GM12801 (cell line): ENCODE results near the gene ADAP1.

Source experiments
- TF ChIP-seq, protein P1 (sequence below): IDR thresholded peaks from one replicate; pipeline ENCODE4 v1.5.1; 2011; ENCODE audit warnings: control low read depth; ENCODE audit not compliant: insufficient read length; ENCODE audit errors: extremely low read depth

Gene ADAP1

DNA sequence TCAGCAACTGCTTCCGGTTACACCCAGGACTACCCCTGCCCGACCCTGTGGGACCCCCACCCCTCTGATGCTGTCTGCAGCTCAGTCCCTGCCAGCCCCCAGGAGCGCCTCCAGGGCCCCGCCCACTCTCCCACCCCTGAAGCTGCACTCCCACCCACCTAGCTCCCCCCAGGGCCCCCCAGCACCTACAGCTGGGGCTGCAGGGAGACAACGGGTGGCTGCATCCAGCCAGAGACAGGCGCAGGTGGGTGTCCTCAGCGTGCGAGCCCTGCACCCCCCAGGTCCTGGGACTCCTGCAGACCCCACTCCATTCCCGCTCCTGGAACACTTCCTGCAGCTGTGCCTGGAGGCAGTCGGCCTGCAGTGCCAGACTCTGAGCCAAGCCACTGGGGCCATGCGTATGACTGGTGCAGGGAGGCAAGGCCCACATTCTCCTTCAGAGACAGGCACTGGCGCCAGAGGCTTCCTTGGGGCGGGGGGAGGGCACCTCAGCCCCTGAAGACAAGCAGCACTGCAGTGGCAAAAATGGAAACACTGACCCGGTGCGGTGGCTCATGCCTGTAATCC is 34.6 kb upstream of the ADAP1 start:
- TF ChIP-seq, protein P1, sequence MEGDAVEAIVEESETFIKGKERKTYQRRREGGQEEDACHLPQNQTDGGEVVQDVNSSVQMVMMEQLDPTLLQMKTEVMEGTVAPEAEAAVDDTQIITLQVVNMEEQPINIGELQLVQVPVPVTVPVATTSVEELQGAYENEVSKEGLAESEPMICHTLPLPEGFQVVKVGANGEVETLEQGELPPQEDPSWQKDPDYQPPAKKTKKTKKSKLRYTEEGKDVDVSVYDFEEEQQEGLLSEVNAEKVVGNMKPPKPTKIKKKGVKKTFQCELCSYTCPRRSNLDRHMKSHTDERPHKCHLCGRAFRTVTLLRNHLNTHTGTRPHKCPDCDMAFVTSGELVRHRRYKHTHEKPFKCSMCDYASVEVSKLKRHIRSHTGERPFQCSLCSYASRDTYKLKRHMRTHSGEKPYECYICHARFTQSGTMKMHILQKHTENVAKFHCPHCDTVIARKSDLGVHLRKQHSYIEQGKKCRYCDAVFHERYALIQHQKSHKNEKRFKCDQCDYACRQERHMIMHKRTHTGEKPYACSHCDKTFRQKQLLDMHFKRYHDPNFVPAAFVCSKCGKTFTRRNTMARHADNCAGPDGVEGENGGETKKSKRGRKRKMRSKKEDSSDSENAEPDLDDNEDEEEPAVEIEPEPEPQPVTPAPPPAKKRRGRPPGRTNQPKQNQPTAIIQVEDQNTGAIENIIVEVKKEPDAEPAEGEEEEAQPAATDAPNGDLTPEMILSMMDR: no peak

DNA sequence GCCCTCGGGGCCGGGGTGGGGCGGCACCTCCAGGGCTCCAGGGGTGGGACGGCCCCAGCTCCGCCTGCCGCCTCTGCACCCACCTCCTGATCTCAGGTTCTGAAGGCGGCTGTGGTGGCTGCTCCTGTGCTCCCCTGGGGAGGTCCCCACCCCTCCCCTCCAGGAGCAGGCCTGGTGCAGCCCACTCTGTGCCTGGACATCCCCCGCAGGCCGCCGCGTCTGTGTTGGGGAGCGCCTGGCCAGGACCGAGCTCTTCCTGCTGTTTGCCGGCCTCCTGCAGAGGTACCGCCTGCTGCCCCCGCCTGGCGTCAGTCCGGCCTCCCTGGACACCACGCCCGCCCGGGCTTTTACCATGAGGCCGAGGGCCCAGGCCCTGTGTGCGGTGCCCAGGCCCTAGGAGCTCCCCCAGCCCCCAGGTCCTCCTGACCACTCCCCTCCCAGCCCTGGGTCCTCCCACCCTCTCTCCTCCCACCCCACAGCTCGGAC is 34.0 kb upstream of the ADAP1 start:
- TF ChIP-seq, protein P1: no peak

DNA sequence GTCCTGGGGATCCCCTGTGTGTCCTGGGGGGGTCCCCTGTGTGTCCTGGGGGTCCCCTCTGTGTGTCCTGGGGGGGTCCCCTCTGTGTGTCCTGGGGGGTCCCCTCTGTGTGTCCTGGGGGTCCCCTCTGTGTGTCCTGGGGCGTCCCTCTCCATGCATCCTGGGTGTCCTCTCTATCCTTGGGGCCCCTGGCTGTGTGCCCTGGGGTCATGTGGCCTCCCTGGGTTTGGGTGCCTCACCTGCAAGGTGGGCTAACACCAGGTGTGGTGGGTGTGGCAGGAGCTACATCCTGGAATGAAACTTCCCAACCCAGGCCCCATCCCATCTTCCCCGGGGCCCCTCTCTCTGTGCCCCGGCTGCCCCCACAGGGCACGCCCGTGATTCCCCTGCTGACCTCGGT is 33.4 kb upstream of the ADAP1 start:
- TF ChIP-seq, protein P1: no peak

DNA sequence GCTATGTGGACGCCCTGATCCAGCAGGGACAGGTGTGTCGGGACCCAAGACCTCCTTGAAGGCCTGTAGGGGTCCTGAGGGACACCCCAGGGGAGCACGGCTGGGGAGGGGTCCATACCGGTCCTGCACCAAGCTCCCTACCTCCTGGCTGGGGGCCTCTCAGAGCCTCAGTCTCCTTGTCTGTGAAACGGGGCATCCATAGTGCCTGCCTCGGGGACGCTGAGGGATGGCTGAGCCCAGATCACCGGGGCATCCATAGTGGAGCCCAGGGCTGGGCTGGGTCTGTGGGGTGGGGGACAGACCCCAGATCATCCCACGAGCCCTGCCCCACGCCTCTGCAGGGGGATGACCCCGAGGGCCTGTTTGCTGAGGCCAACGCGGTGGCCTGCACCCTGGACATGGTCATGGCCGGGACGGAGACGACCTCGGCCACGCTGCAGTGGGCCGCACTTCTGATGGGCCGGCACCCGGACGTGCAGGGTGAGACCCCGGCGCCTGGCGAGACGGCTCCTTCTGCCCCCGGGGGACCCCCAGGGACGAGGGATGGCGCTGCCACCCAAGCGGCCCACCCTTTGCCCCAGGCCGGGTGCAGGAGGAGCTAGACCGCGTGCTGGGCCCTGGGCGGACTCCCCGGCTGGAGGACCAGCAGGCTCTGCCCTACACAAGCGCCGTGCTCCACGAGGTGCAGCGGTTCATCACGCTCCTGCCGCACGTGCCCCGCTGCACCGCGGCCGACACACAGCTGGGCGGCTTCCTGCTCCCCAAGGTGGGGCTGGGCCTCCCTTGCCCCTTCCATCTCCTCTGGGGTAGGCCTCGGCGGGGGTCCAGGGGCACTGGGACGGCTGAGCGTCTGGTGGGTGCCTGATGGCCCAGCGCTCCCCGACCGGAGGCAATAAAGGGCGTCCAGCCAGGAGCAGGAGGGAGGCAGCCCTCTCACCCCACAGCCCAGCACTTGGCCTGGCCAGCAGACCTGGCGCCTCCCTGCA is 32.6 kb upstream of the ADAP1 start:
- TF ChIP-seq, protein P1: no peak

DNA sequence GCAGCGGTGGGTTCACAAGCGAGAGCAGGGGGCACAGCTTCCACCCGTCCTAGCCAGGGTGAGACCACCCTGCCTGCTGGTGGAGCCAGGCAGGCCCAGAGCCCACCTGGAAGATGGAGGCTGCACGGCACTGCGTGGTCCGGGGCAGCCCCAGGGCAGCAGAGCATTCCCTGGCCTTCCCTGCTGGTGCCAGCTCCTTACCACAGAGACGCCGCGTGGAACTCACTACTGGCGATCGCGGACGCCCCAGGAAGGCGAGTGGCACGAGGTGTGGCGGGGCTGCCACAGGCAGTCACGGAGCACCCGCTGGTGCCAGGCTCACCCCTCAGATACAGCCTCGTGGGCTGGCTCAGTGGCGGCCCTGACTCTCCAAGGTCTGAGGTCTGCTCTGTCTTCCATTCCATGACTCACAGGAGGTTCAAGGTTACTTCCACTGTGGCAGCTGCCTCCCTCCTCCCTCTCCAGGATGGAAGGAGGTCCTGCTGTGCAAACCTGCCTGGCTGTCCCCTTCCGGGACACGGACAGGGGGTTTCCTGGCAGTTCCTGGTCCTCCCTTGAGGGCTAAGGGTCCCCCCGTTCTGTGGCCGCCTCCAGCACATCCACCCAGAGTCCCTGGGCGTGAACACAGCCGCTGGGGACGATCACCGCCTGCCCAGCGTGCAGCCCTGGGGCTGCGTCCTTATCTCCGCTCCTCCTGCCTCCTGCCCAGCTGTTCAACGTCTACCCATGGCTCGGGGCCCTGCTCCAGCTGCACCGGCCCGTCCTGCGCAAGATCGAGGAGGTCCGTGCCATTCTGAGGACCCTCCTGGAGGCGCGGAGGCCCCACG is 31.6 kb upstream of the ADAP1 start:
- TF ChIP-seq, protein P1: no peak

DNA sequence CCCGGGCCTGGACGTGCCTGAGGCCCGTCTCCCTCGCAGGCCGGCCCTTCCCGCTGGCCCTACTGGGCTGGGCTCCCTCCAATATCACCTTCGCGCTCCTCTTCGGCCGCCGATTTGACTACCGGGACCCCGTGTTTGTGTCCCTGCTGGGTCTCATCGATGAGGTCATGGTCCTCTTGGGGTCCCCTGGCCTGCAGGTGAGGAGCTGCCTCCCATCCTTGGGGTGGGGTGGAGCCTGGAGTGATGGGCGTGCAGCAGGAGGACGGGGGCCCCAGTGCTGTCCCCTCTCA is 30.6 kb upstream of the ADAP1 start:
- TF ChIP-seq, protein P1: no peak
